ENCODE data around the gene SOHLH2.

Gene SOHLH2

GRCh38 chr13:36188441-36188840, 25.9 kb downstream of the SOHLH2 start:
- no peak for DNase-seq (ENCODE audit: low spot score)

GRCh38 chr13:36183901-36184300, 30.5 kb downstream of the SOHLH2 start:
- DNase-seq (ENCODE audit: low spot score): no peak

GRCh38 chr13:36175621-36176020, 38.7 kb downstream of the SOHLH2 start:
- DNase-seq (ENCODE audit: low spot score): no peak

- no peak for DNase-seq (ENCODE audit: low spot score)
Observed at GRCh38 chr13:36174923-36175322, 39.4 kb downstream of the SOHLH2 start.

- no peak for DNase-seq (ENCODE audit: low spot score)
Observed at GRCh38 chr13:36173571-36174322, 40.6 kb downstream of the SOHLH2 start.

- DNase-seq (ENCODE audit: low spot score): no peak
Observed at GRCh38 chr13:36166046-36166445, 48.3 kb downstream of the SOHLH2 start.

GRCh38 chr13:36163809-36164308, 50.5 kb downstream of the SOHLH2 start:
- no peak for DNase-seq (ENCODE audit: low spot score)

- DNase-seq (ENCODE audit: low spot score): no peak
Observed at GRCh38 chr13:36163286-36163685, 51.1 kb downstream of the SOHLH2 start.

GRCh38 chr13:36160297-36160696, 54.1 kb downstream of the SOHLH2 start:
- no peak for DNase-seq (ENCODE audit: low spot score)

- no peak for DNase-seq (ENCODE audit: low spot score)
Observed at GRCh38 chr13:36158611-36159010, 55.7 kb downstream of the SOHLH2 start.

- DNase-seq (ENCODE audit: low spot score): no peak
Observed at GRCh38 chr13:36157480-36157879, 56.9 kb downstream of the SOHLH2 start.

GRCh38 chr13:36154567-36155291, 59.6 kb downstream of the SOHLH2 start:
- DNase-seq (ENCODE audit: low spot score): no peak

- no peak for DNase-seq (ENCODE audit: low spot score)
Observed at GRCh38 chr13:36151591-36151990, 62.8 kb downstream of the SOHLH2 start.

GRCh38 chr13:36148446-36148845, 65.9 kb downstream of the SOHLH2 start:
- DNase-seq (ENCODE audit: low spot score): no peak

- no peak for DNase-seq (ENCODE audit: low spot score)
Observed at GRCh38 chr13:36147330-36147729, 67.0 kb downstream of the SOHLH2 start.

- no peak for DNase-seq (ENCODE audit: low spot score)
Observed at GRCh38 chr13:36146511-36147269, 67.7 kb downstream of the SOHLH2 start.

GRCh38 chr13:36143738-36144137, 70.6 kb downstream of the SOHLH2 start:
- no peak for DNase-seq (ENCODE audit: low spot score)

GRCh38 chr13:36142735-36143134, 71.6 kb downstream of the SOHLH2 start:
- DNase-seq (ENCODE audit: low spot score): no peak

GRCh38 chr13:36135876-36136275, 78.5 kb downstream of the SOHLH2 start:
- DNase-seq (ENCODE audit: low spot score): no peak

GRCh38 chr13:36134632-36135031, 79.7 kb downstream of the SOHLH2 start:
- no peak for DNase-seq (ENCODE audit: low spot score)

GRCh38 chr13:36133950-36134626, 80.3 kb downstream of the SOHLH2 start:
- DNase-seq (ENCODE audit: low spot score): no peak

- no peak for DNase-seq (ENCODE audit: low spot score)
Observed at GRCh38 chr13:36132376-36132775, 82.0 kb downstream of the SOHLH2 start.
